Stimulated activated CD8-positive, alpha-beta memory T cell treated with anti-CD3 and anti-CD28 coated beads, Interleukin-2, amount 100 ng/mL, for 48 hours (primary cell): ENCODE data around the gene KCNK4.

Source experiments
- DNase-seq, 2 donors: peaks; one replicate each; pipeline ENCODE4 v3.0.0-alpha.2; 2020; ENCODE audit warnings: low read depth in 2 of 2

KCNK4 gene

GRCh38 chr11:64268893-64269539, 22.1 kb upstream of the KCNK4 start:
- DNase-seq = peak in 1 of 2 donors; percentile 45

GRCh38 chr11:64269540-64270220, 21.4 kb upstream of the KCNK4 start:
- DNase-seq = peak; percentile 96 to 98

- DNase-seq = no peak
Measured at GRCh38 chr11:64275031-64275800, 15.9 kb upstream of the KCNK4 start.

GRCh38 chr11:64275841-64276240, 15.3 kb upstream of the KCNK4 start:
- no peak for DNase-seq

GRCh38 chr11:64276653-64277431, 14.3 kb upstream of the KCNK4 start:
- no peak for DNase-seq

- DNase-seq = no peak
Measured at GRCh38 chr11:64278576-64279190, 12.4 kb upstream of the KCNK4 start.

- DNase-seq = no peak
Measured at GRCh38 chr11:64281957-64282770, 8.9 kb upstream of the KCNK4 start.

- DNase-seq = no peak
Measured at GRCh38 chr11:64283092-64283491, 8.0 kb upstream of the KCNK4 start.

GRCh38 chr11:64284048-64284961, 6.8 kb upstream of the KCNK4 start, which contains the start of gene BAD:
TSS of gene BAD (minus strand) at chr11:64284665. CDS start at chr11:64284368, 297 bp downstream.
- DNase-seq = peak; percentile 88 to 93

GRCh38 chr11:64284962-64285884, 5.9 kb upstream of the KCNK4 start, which contains the start of gene GPR137:
TSS of gene GPR137 (plus strand) at chr11:64285848. CDS start at chr11:64286525, 677 bp downstream.
- peak; percentile 84 to 87 for DNase-seq

- DNase-seq = no peak
Measured at GRCh38 chr11:64285885-64286800, 5.0 kb upstream of the KCNK4 start.

- DNase-seq = no peak
Measured at GRCh38 chr11:64286801-64287159, 4.3 kb upstream of the KCNK4 start.

- no peak for DNase-seq
Measured at GRCh38 chr11:64287676-64288352, 3.3 kb upstream of the KCNK4 start.

GRCh38 chr11:64288353-64288750, 2.8 kb upstream of the KCNK4 start:
- no peak for DNase-seq

GRCh38 chr11:64289002-64289564, 2.0 kb upstream of the KCNK4 start:
- no peak for DNase-seq
